Esophagus mucosa (tissue), 1 donor: ENCODE measurements around the gene UBL4B. TPM values are rescaled to one million over a fixed set of nuclear protein-coding genes. Genes with fewer than 3 reads are reported as not detected.
A peak's percentile ranks its signal among the peaks of the same experiment; 100 is the strongest.

Experiments used
- ATAC-seq: fragments of 200-7000 bp; cut with Tn5 transposase; one replicate; pipeline ENCODE4 v1.9.1; 2020
- total RNA-seq: library from RNA; stranded (reverse); gene quantifications from one replicate; pipeline ENCODE4 v1.2.4, GENCODE V29; 2023
- donor health status: DM: yes; HTN: yes; CAD: no.

Gene UBL4B
- total RNA-seq, 1 donor from 2014 or later = not detected

DNA sequence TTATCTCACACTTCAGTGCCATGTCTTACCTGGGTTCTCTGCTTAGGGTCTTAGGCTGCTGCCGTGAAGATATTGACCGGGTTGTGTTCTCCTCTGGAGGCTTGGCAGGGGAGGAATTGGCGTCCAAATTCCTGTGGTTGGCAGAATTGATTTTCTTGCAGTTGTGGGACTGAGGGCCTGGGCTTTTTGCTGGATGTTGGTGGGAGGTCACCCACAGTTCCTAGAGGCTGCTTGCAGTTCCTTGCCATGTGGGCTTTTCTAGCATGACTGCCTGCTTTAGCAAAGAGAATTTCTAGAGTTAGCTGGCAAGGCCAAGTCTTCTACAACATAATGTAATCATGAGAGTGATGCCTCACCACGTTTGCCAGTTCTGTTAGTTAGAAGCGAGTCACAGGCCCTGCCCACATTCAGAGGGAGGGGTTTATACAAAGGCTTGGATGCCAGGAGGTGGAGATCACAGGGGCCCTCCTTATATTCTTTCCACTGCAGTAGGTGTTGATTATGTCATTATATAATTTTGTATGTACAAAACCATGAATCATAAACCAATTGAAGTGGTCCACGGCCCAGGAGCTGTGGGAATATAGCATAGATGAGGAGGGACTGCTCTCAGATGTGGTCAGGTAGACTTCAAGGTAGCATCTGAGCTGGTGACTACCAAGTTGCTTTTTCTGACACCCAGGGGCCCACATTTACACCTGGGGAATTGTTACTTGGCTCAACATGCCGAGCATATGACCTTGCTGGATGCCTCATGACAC lies 6.6 kb downstream of the UBL4B start:
- no peak for ATAC-seq

DNA sequence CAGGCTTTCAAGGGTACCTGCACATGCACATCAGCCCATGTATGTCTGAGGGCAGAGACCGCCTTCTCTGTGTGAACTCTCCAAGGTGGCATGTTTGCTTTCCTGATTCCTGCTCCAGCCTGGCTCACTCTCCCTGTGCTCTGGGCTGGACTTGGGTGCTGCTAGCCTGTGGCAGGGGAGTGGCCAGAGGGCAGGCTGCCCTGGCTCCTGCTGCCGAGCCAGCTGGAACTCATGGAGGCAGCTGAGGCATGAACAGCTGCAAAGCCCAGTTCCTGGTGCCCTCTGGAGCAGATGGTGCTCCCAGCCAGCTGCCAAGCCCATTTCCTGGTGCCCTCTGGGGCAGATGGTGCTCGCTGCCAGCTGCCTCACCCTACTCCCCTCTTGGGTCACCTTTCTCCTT lies 7.6 kb downstream of the UBL4B start:
- ATAC-seq = no peak

DNA sequence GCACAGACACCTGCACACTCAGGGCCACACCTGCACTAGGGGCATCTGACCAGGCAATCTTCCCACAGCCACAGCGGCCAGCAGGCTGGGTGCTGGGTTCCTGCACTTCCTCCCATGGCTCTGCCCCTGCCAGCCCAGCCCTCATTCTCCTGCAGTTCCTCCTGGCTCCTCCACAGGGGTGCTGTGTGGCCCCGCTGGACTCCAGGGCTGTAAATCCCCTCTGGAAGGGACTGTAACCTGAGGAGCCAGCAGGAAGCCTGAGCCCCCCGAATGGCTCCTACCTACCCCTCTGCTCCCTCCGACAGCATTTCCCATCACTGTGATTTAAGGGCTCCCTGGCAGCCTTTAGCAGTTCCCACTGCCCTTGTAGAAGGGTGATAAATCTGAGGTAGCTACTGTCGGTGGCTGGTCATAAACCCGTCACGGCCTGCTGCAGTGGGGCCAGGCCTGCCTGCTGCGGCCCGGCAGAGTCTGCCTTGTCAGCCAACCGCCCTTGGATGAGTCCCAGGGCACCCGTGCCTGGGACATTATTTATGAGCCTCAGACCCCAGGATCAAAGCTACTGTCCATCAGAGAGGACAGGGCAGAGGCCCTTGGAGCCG lies 8.8 kb downstream of the UBL4B start:
- no peak for ATAC-seq

DNA sequence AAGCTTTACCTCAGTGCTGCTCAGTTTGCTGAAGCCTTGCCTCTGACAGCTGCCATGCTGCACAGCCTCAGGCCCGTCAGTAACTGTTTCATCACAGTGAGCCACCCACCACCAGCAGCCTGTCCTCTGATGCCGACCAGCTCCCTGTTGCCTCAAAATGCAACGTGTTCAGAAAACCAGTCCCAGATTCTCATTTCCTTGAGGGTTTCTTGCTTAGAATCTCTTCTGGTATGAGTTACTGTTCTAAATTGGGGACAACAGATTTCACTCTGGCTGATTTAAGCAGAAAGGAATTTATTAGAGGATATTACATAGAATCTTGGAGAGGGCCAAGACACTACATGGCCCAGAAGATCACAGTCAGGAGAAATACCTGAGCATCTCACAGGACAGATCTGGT lies 11.0 kb downstream of the UBL4B start:
- no peak for ATAC-seq

DNA sequence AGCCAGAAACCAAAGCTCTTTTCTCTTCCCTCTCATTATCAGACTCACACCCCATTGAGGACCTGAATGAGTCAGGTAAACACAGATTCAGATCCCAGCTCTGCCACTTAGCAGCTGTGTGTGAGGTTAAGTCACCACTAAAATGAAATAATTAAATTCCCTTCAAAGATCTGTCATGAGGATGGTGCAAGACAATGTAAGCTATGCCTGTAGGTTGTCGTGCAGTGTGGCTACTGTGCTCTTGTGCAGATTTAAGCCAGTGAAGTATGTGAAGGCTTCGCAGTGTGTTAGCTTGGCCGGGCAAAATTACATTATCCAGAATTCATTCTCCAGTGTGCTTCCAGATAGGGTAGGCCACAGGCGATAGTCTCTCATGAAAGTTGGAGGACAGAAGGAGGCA lies 13.6 kb downstream of the UBL4B start:
- no peak for ATAC-seq

DNA sequence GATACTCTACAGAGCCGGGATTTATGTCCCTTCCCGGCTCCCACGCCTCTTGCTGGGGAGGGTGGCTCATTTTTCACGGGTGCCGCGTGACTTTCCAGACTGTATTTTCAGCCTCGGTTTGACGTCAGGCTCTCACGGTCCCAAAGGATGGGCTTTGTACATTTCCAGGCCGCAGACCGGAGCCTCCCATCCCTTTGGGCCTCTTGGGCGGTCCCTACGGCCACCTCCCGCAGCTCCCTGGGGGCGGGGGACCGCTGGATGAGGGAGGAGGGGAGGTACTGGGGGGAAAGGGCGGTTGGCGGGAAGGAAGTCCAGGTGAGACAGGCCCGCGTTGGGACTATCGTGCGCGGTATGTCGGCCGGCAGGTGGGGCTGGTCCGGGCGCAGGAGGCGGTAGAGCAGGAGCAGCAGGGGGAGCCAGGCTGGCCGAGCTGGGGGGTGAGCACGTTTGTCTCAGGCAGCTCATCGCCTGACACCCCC lies 17.9 kb downstream of the UBL4B start:
- no peak for ATAC-seq

DNA sequence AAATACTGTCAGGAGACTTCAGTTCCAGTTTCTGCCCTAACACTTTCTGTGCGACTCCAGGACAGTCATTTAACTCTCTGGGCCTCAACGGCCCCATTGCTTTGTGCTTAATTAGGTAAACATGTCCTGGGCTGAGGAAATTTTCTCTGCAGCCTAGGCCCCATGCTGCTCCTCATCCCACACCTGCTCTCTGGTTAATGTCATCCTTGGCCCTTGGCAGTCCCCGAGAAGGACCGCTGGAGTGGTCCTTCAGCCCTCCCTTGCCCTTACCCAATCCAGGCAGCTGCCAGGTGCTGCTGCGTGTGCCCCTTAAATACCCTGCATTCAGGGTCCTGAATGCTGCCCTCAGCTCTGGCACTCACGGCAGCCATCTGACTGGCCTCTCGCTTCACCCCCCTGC lies 18.7 kb downstream of the UBL4B start:
- no peak for ATAC-seq

DNA sequence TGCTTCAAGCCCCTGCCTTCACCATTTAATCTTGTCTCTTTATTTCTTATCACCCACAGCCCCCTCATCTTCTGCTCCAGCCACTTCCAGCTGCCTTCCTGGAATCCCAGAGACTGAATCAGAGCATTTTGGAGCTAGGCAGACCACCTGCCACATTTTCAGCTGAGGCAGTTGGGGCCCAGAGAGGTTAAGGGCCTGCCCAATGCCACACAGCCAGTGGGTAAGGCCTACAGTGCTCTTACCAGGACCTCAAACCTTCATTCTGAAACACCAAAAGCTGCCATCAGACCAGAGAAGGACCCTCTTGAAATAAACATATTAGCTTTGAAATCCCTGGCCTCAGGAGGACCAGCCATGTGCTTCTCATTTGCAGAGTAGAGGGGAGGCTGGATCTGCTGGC lies 20.4 kb downstream of the UBL4B start:
- ATAC-seq = no peak

DNA sequence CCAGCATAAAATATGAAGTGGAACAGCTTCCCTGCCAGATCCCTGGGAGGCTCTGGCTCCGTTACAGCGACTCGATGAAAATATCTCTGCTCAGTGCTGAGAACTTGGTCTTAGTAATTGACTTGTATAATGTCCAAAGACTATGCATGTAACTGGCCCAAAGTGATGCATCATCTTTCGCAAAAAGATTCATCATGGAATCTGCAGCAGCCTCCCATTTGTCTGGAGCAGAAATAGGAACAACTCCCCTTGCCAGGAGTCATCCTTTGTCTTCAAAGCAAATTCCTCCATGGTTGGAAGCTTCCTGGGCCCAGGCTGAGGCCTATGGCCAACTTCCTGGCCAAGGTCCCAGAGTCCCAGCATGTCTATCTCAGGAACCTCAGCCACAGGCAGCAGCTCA lies 21.2 kb downstream of the UBL4B start:
- no peak for ATAC-seq

DNA sequence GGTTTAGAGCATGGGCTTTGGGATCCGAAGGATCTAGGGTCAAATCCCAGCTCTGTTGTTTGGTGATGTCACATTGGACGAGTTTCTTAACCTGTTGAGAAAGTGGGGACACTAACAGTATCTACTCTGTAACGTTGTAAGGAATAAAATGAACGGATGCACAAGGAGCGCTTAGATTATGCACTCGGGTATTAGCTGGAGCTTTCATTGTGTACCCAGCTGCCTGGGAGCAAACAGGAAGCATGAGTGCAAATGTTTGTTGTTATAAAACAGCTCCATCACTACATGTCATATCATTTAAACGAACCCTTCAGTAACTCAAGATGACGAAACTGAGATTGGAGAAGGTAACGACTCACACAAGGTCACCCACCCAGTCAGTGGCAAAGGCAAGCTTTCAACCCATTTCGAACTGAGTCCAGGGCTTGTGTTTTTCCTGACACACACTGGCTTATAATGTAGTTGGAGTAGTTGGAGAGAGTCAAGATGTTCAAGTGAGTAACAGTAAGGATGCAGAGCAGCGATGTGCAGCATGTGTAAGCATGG lies 21.9 kb downstream of the UBL4B start:
- ATAC-seq = no peak

DNA sequence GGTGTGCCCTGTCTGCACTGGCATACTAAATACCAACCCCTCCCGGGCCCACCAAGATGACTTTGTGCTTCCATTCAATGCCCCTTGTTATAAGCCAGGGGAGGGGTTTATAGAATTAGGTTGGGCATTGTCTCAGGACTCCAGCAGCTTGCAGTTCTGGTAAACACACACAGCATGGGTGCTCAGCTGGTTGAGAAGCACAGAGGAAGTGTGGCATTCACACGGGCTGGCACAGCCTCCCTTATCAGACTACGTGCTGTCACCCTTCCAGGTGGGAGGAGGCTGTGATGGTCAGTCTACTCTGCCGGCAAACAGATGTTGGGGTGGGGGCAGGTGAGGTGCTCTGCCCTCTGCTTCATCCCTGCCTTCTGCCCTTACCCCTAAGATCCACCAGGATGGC lies 23.0 kb downstream of the UBL4B start:
- no peak for ATAC-seq

DNA sequence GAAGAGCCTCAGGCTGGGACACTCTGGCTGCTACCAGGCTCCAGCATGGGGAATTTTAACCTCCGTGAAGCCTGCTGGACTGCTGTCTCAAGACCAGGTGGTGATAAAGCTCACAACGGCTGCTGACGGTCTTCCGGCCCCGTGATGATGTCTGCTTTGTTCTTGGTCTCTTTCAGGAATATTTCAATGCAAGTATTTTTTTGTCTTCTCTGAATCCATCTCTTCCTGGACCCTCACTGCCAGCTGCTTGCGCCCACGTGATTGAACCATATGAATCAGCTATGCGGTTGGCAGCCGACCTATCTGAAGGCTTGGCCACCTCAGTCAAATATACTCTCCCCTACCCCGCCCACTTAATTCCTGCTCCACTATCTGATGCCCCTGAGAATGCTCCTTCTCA lies 23.4 kb downstream of the UBL4B start:
- no peak for ATAC-seq

DNA sequence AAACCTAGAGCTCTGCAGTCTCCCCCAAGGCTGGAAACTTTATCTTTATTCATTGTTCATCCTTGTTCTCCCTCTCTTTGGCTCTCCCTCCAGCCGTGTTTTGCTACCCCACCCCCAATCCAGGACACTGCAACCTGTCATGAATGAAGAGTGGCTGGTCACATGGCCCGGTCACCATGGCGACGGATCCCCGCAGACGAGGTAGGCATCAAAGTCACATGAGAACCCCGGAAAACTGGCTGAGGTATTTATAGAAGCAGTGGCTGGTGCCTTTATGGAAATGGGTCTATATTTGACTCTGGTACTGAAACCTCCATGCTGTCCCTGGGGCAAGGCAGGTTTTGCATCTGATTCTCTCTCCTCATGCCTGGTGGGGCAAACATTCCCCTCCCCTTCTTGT lies 24.7 kb downstream of the UBL4B start:
- ATAC-seq = no peak

DNA sequence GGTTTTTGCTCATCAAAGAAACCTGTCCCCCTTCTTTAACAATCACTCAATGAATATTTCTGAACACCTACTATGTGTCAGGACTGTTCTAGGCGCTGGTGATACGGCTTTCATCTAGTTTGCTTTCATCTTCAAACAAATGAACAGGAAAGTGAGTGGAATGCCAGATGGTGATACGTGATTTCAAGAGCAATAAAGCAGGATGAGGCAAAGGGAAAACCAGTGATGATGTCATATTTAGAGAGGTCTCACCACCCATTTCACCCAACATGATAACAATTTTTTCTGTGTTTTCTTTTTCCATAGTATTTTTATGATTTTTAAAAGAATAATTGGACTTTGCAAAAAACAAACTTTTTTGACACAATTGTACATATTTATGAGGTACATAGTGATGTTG lies 26.7 kb downstream of the UBL4B start:
- ATAC-seq = no peak

DNA sequence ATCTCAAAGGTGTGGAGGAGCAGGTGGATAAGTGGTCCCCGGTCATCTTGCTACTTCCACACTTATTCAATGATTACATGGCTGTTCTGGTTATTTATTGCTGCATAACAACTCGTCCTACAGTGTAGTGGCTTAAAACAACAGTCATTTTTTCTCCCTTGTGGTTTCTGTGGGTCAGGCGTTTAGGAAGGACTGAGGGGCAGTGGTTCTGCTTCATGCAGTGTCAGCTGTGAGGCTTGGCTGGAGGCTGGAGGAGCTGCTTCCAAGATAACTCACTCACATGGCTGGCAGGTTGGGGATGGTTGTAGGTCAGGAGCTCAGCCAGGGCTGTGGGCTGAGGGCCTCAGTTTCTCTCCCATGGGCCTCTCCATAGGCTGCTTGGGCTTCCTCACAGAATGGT lies 32.1 kb downstream of the UBL4B start:
- ATAC-seq = no peak

DNA sequence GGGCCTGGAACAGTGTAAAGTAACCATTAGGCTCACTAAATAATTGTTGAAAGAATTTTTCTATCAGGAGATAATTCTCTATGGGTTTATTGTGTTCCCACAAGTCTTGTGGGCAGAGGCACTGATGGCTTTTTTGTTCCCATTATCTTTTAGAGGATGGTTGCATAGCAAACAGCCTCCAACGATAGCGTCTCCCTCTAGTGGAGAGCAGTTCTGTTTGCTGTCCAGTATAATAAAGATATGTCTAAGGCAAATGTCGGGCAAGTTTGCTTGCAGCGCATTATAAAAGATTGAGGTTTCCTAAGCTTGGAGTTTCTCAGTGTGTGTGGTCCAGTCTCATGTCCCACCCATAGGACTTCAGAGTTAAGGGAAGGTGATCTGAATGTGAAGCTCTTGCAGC lies 36.7 kb downstream of the UBL4B start:
- no peak for ATAC-seq

DNA sequence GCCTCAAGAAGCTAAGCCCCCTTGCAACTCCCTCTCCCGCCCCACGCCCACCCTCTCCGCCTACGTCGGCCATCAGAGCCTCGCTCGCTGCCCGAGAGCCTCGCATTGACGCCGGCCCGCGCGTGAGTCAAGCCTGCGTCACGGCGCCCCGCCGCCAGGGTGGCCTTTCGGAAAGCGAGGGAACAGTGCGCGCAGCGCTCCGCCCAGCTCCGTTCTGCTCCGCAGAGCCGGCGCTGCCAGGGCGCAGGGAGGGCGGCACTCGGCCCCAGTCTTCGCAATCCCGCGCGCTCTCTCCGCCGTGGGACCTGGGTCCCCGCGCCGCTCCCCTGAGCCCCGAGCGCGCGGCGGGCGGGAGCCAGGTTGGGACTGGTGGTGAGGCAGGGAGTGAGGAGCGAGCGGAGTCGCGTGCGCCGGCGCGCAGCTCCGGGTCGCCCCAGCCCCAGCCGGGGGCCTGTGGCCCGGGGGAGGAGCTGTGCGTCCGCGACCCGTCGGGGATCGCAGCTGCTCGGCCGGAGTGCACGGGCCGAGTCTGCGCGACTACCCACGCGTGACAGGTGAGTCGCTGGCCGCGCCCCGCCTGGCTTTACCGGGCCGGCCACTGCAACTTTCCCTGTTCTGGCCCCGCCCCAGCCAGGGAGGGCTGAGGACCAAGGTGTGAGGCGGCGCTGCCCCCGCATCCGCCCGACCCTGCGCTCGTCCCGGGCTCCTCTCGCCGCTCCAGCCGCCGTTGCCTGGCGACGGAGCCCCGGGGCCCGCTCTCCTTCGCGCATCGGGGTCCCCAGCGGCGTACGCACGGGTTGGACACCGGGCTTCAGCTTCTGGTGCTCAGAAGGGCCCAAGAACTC lies 38.3 kb downstream of the UBL4B start, which contains the start of gene SLC6A17:
Gene SLC6A17 (plus strand): TSS at position 165 of the 845 bp plus-strand sequence. CDS start 16,436 bp downstream, outside the sequence.
- ATAC-seq = peak; percentile 76

DNA sequence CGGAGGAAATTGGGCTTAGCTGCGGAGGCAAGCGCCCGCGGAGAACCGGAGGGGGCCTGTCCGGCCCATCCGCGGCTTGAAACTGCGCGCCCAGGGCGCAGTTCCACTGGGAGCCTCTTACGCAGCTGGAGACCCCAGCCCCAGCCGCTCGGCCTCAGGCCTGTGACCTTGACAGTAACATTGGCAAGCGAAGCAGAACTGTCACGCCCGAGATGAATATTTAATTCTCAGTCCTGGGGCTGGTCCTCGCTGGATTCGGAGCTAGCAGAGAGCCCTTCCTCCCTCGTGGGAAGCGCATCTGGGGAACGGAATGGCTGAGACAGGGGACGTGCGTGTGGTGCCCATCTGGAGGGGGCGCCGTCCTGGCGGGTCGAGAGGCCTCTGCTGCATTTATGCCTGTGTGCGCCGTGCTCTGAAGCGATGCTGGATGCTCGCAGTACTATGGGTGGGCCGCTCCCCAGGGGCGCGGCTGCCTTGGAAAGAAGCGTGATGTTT lies 39.0 kb downstream of the UBL4B start:
- no peak for ATAC-seq

DNA sequence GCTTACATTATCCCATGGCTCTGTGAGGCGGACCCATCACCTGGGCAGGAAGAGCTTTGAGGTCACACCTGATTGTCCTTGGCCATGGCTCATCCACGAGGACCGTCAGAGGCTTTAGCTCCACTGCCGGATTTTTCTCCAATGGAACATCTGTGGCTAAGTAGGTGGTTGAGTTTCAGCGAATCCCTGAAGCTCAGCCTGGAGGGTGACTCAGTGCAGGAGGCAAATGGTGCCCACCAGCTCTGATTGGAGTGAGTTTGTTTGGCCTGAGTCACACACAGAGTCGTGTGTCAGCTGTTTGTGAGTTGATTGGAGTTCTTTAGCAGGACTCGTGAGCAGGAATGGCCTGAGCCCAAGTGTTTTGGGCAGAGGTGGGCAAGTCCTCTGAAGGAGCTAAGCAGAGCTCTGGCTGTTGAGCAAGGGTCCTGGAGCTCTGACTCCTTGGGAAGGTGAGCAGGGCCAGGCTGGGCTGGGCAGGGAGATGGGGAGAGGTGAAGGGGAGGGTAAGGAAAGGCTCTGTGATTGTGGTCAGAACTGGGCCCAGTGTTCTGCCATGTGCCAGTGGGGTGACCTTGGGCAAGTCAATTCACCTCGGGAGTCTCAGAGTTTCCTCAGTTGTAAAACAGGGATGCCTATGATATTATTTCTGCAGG lies 40.0 kb downstream of the UBL4B start:
- ATAC-seq = no peak

DNA sequence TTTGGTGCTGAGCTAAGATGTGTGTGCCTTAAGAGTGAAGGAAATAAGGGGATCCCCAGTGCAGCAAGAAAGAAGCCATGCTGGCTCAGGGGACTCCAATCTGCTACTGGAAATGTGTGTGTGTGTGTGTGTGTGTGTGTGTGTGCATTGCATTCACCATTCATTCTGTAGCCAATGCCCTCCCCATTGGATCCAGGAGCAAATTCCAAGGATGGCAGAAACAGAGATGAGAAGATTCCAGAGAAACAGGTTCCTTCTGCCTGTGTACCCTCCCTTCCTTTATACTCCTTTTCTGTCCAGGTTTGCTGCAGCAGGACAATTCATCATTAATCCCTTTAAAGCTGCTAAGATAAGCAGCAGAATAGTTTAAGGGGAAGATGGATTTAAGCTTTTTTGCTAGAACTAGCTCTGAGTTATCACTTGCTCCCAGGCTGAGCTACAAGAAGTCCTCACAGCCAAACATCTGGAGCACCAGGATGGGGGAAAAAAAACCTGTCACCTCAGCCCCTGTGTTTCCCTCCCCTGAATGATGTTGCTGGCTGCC lies 41.2 kb downstream of the UBL4B start:
- no peak for ATAC-seq

DNA sequence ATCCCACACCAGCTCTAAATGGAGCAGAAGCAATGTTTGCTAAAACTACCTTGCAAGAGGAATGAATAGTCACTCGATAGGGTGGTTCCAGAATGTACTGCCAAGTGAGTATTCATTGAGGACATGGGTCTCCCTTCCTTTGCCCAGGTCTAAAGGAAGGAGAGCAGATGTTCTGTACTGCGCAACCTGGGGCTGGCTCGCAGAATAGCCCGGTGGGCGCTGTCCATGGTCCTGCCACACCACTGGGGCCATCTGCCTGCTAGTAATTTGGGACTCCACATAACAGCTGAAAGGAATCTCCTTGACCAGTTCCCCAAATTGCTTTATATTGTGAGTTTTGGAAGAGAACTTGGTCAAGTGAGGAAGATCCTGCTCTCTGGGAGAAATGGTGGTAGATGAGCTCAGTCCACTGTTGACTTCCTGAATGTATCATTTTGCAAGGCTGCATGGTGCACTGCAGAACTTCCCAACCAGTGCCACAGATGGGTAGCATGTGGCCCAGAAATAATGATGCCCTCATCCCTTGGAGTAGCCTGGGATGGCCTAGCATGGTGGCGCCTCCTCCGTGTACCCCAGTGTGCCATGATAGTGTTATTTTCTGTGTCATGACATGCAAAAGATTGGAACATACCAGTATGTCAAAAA lies 43.8 kb downstream of the UBL4B start:
- ATAC-seq = peak; percentile 71

DNA sequence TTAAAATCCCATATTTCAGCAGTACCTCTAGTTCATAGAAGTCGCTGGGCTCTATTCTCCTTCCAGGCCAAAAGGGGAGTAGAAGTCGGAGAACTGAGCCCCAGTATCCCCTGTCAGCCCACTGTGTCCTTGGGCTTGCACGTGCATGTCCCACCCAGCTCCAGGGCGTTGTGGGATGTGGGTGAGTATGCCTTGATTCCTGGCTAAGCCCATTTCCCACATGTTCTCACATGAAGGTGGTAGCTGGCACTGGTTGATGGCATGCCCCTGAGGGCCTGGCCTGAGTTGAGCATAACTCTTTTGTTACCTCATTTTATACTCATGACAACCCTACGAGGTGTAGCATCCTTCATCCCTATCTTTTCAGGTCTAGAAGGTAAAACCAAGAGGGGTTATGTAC lies 46.0 kb downstream of the UBL4B start:
- peak; percentile 30 for ATAC-seq
